SH-SY5Y (cell line): ENCODE data around the gene SRPK3.

Experiments
- GATA2 ChIP-seq: IDR thresholded peaks from 2 replicates; pipeline ENCODE4 v1.6.1; 2011; ENCODE audit warnings: mild to moderate bottlenecking, low read depth, low read length
- GATA3 ChIP-seq: IDR thresholded peaks from 2 replicates; pipeline ENCODE4 v1.6.1; 2011; ENCODE audit warnings: low read depth, mild to moderate bottlenecking, low read length, moderate library complexity

GRCh38 chrX:153736071-153736820 lies 44.6 kb upstream of the SRPK3 start:
- TF ChIP-seq GATA2 (no peak), GATA3 (no peak)
